ENCODE measurements around the gene FNDC3B. TPM values are rescaled to one million over a fixed set of nuclear protein-coding genes. Genes with fewer than 3 reads are reported as not detected.

The FNDC3B gene
- total RNA-seq, 1 donor from 2014 or later: 24.7 TPM

- Mint-ChIP-seq H3K27ac (no peak overlapping the region), H3K27me3 (ENCODE audit: low read depth) (no peaks in the 10 kb centered on the region), H3K9me3 (no peaks in the 10 kb centered on the region), H3K4me3 (ENCODE audit: low read depth) (no peak overlapping the region), H3K4me1 (ENCODE audit: low read depth) (peaks cover 11% of the 10 kb centered on the region), H3K36me3 (ENCODE audit: low read depth) (peaks cover 30% of the 10 kb centered on the region)
- DNase-seq (ENCODE audit: low spot score): no peak
- intact Hi-C loops (cut with micrococcal nuclease): no loop called here
Measured at GRCh38 chr3:172047567-172048115, 8.3 kb downstream of the FNDC3B start.

- Mint-ChIP-seq H3K27me3 (ENCODE audit: low read depth) (no peaks in the 10 kb centered on the region), H3K27ac (no peak overlapping the region), H3K36me3 (ENCODE audit: low read depth) (peaks cover 32% of the 10 kb centered on the region), H3K4me1 (ENCODE audit: low read depth) (peaks cover 11% of the 10 kb centered on the region), H3K9me3 (no peaks in the 10 kb centered on the region), H3K4me3 (ENCODE audit: low read depth) (no peak overlapping the region)
- DNase-seq (ENCODE audit: low spot score): no peak
- intact Hi-C loops (cut with micrococcal nuclease): no loop called here
Measured at GRCh38 chr3:172048599-172048998, 9.2 kb downstream of the FNDC3B start.

GRCh38 chr3:172051310-172051956 lies 12.1 kb downstream of the FNDC3B start:
- intact Hi-C loops (cut with micrococcal nuclease): no loop called here

GRCh38 chr3:172051957-172052354 lies 12.6 kb downstream of the FNDC3B start:
- Mint-ChIP-seq H3K27ac (no peak overlapping the region), H3K9me3 (no peaks in the 10 kb centered on the region), H3K4me1 (ENCODE audit: low read depth) (peaks cover 12% of the 10 kb centered on the region), H3K27me3 (ENCODE audit: low read depth) (no peaks in the 10 kb centered on the region), H3K36me3 (ENCODE audit: low read depth) (peaks cover 39% of the 10 kb centered on the region), H3K4me3 (ENCODE audit: low read depth) (no peak overlapping the region)
- intact Hi-C loops (cut with micrococcal nuclease): no loop called here
- DNase-seq (ENCODE audit: low spot score): no peak

More at GRCh38 chr3:172051310-172051956, 12.1 kb downstream of the FNDC3B start:
- no peak overlapping the region for H3K27ac Mint-ChIP-seq
- no peaks in the 10 kb centered on the region for H3K27me3 Mint-ChIP-seq (ENCODE audit: low read depth)
- peaks cover 15% of the 10 kb centered on the region for H3K4me1 Mint-ChIP-seq (ENCODE audit: low read depth)
- DNase-seq (ENCODE audit: low spot score): no peak
- H3K9me3 Mint-ChIP-seq: no peaks in the 10 kb centered on the region
- H3K4me3 Mint-ChIP-seq (ENCODE audit: low read depth): no peak overlapping the region
- peaks cover 39% of the 10 kb centered on the region for H3K36me3 Mint-ChIP-seq (ENCODE audit: low read depth)

- no peaks in the 10 kb centered on the region for H3K27me3 Mint-ChIP-seq (ENCODE audit: low read depth)
Measured at GRCh38 chr3:172052405-172052804, 13.0 kb downstream of the FNDC3B start.

GRCh38 chr3:172054115-172054764 lies 14.9 kb downstream of the FNDC3B start:
- H3K4me1 Mint-ChIP-seq (ENCODE audit: low read depth): peaks cover 16% of the 10 kb centered on the region
- no peak overlapping the region for H3K27ac Mint-ChIP-seq
- no peaks in the 10 kb centered on the region for H3K27me3 Mint-ChIP-seq (ENCODE audit: low read depth)
- H3K4me3 Mint-ChIP-seq (ENCODE audit: low read depth): no peak overlapping the region
- H3K36me3 Mint-ChIP-seq (ENCODE audit: low read depth): peaks cover 34% of the 10 kb centered on the region
- no peak for DNase-seq (ENCODE audit: low spot score)
- intact Hi-C loops (cut with micrococcal nuclease): no loop called here
- no peaks in the 10 kb centered on the region for H3K9me3 Mint-ChIP-seq

More at GRCh38 chr3:172052405-172052804, 13.0 kb downstream of the FNDC3B start:
- peaks cover 17% of the 10 kb centered on the region for H3K4me1 Mint-ChIP-seq (ENCODE audit: low read depth)
- H3K9me3 Mint-ChIP-seq: no peaks in the 10 kb centered on the region
- no peak overlapping the region for H3K27ac Mint-ChIP-seq
- no peak overlapping the region for H3K4me3 Mint-ChIP-seq (ENCODE audit: low read depth)
- no peak for DNase-seq (ENCODE audit: low spot score)
- intact Hi-C loops (cut with micrococcal nuclease): no loop called here
- H3K36me3 Mint-ChIP-seq (ENCODE audit: low read depth): peaks cover 42% of the 10 kb centered on the region

GRCh38 chr3:172056416-172056815 lies 17.0 kb downstream of the FNDC3B start:
- Mint-ChIP-seq H3K27ac (no peak overlapping the region), H3K4me1 (ENCODE audit: low read depth) (peaks cover 15% of the 10 kb centered on the region), H3K27me3 (ENCODE audit: low read depth) (no peaks in the 10 kb centered on the region), H3K9me3 (no peaks in the 10 kb centered on the region), H3K36me3 (ENCODE audit: low read depth) (peaks cover 20% of the 10 kb centered on the region), H3K4me3 (ENCODE audit: low read depth) (no peak overlapping the region)
- intact Hi-C loops (cut with micrococcal nuclease): no loop called here
- no peak for DNase-seq (ENCODE audit: low spot score)

GRCh38 chr3:172057059-172057458 lies 17.7 kb downstream of the FNDC3B start:
- Mint-ChIP-seq H3K9me3 (no peaks in the 10 kb centered on the region), H3K4me3 (ENCODE audit: low read depth) (no peak overlapping the region), H3K27ac (no peak overlapping the region), H3K27me3 (ENCODE audit: low read depth) (no peaks in the 10 kb centered on the region), H3K36me3 (ENCODE audit: low read depth) (peaks cover 18% of the 10 kb centered on the region), H3K4me1 (ENCODE audit: low read depth) (peaks cover 21% of the 10 kb centered on the region)
- intact Hi-C loops (cut with micrococcal nuclease): no loop called here
- DNase-seq (ENCODE audit: low spot score): no peak

GRCh38 chr3:172057624-172058327 lies 18.4 kb downstream of the FNDC3B start:
- Mint-ChIP-seq H3K9me3 (no peaks in the 10 kb centered on the region), H3K36me3 (ENCODE audit: low read depth) (peaks cover 15% of the 10 kb centered on the region), H3K4me3 (ENCODE audit: low read depth) (no peak overlapping the region), H3K4me1 (ENCODE audit: low read depth) (peaks cover 25% of the 10 kb centered on the region), H3K27me3 (ENCODE audit: low read depth) (no peaks in the 10 kb centered on the region), H3K27ac (no peak overlapping the region)
- intact Hi-C loops (cut with micrococcal nuclease): no loop called here
- DNase-seq (ENCODE audit: low spot score): no peak

- Mint-ChIP-seq H3K4me1 (ENCODE audit: low read depth) (peaks cover 33% of the 10 kb centered on the region), H3K9me3 (no peaks in the 10 kb centered on the region)
Measured at GRCh38 chr3:172059532-172059931, 20.2 kb downstream of the FNDC3B start.

GRCh38 chr3:172060234-172060633 lies 20.9 kb downstream of the FNDC3B start:
- no peak overlapping the region for H3K27ac Mint-ChIP-seq
- H3K36me3 Mint-ChIP-seq (ENCODE audit: low read depth): peaks cover 27% of the 10 kb centered on the region
- H3K9me3 Mint-ChIP-seq: no peaks in the 10 kb centered on the region
- intact Hi-C loops (cut with micrococcal nuclease): no loop called here
- DNase-seq (ENCODE audit: low spot score): no peak
- H3K4me3 Mint-ChIP-seq (ENCODE audit: low read depth): no peak overlapping the region
- no peaks in the 10 kb centered on the region for H3K27me3 Mint-ChIP-seq (ENCODE audit: low read depth)
- peaks cover 32% of the 10 kb centered on the region for H3K4me1 Mint-ChIP-seq (ENCODE audit: low read depth)

More at GRCh38 chr3:172059532-172059931, 20.2 kb downstream of the FNDC3B start:
- no peak overlapping the region for H3K4me3 Mint-ChIP-seq (ENCODE audit: low read depth)
- H3K27ac Mint-ChIP-seq: no peak overlapping the region
- H3K36me3 Mint-ChIP-seq (ENCODE audit: low read depth): peaks cover 24% of the 10 kb centered on the region
- intact Hi-C loops (cut with micrococcal nuclease): no loop called here
- H3K27me3 Mint-ChIP-seq (ENCODE audit: low read depth): no peaks in the 10 kb centered on the region
- DNase-seq (ENCODE audit: low spot score): no peak

GRCh38 chr3:172061724-172062184 lies 22.4 kb downstream of the FNDC3B start:
- DNase-seq (ENCODE audit: low spot score): no peak
- intact Hi-C loops (cut with micrococcal nuclease): no loop called here
- peaks cover 41% of the 10 kb centered on the region for H3K4me1 Mint-ChIP-seq (ENCODE audit: low read depth)
- H3K27ac Mint-ChIP-seq: no peak overlapping the region
- H3K27me3 Mint-ChIP-seq (ENCODE audit: low read depth): no peaks in the 10 kb centered on the region
- H3K9me3 Mint-ChIP-seq: no peaks in the 10 kb centered on the region
- no peak overlapping the region for H3K4me3 Mint-ChIP-seq (ENCODE audit: low read depth)
- peaks cover 20% of the 10 kb centered on the region for H3K36me3 Mint-ChIP-seq (ENCODE audit: low read depth)

- intact Hi-C loops (cut with micrococcal nuclease): no loop called here
- Mint-ChIP-seq H3K4me1 (ENCODE audit: low read depth) (peaks cover 42% of the 10 kb centered on the region), H3K27ac (no peak overlapping the region), H3K36me3 (ENCODE audit: low read depth) (peaks cover 19% of the 10 kb centered on the region), H3K9me3 (no peaks in the 10 kb centered on the region), H3K4me3 (ENCODE audit: low read depth) (no peak overlapping the region), H3K27me3 (ENCODE audit: low read depth) (no peaks in the 10 kb centered on the region)
- DNase-seq (ENCODE audit: low spot score): no peak
Measured at GRCh38 chr3:172062761-172063160, 23.4 kb downstream of the FNDC3B start.
